ENCODE measurements around the gene IFIT1B. TPM values are rescaled to one million over a fixed set of nuclear protein-coding genes. Genes with fewer than 3 reads are reported as not detected.

The IFIT1B gene
- total and polyA plus RNA-seq, 2 of the 8 experiments (the other 6 are each of a cell fraction or from before 2014, with no cell fraction given), result not detected

DNA sequence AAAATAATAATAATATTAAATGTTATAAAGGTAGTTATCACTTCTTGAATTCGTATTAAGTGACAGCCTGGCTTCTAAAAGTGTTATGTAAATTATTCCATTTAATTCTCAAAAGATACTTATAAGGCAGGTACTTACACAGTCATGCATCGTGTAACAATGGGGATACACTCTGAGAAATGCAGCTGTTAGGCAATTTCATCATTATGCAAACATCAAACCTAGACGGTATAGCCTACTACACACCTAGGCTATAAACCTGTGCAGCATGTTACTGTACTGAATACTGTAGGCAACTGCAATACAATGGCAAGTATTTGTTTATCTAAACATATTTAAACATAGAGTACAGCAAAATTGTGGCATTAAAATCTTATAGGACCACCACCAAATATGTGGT lies 16.0 kb downstream of the IFIT1B start (continued):
- TF ChIP-seq, protein P1, sequence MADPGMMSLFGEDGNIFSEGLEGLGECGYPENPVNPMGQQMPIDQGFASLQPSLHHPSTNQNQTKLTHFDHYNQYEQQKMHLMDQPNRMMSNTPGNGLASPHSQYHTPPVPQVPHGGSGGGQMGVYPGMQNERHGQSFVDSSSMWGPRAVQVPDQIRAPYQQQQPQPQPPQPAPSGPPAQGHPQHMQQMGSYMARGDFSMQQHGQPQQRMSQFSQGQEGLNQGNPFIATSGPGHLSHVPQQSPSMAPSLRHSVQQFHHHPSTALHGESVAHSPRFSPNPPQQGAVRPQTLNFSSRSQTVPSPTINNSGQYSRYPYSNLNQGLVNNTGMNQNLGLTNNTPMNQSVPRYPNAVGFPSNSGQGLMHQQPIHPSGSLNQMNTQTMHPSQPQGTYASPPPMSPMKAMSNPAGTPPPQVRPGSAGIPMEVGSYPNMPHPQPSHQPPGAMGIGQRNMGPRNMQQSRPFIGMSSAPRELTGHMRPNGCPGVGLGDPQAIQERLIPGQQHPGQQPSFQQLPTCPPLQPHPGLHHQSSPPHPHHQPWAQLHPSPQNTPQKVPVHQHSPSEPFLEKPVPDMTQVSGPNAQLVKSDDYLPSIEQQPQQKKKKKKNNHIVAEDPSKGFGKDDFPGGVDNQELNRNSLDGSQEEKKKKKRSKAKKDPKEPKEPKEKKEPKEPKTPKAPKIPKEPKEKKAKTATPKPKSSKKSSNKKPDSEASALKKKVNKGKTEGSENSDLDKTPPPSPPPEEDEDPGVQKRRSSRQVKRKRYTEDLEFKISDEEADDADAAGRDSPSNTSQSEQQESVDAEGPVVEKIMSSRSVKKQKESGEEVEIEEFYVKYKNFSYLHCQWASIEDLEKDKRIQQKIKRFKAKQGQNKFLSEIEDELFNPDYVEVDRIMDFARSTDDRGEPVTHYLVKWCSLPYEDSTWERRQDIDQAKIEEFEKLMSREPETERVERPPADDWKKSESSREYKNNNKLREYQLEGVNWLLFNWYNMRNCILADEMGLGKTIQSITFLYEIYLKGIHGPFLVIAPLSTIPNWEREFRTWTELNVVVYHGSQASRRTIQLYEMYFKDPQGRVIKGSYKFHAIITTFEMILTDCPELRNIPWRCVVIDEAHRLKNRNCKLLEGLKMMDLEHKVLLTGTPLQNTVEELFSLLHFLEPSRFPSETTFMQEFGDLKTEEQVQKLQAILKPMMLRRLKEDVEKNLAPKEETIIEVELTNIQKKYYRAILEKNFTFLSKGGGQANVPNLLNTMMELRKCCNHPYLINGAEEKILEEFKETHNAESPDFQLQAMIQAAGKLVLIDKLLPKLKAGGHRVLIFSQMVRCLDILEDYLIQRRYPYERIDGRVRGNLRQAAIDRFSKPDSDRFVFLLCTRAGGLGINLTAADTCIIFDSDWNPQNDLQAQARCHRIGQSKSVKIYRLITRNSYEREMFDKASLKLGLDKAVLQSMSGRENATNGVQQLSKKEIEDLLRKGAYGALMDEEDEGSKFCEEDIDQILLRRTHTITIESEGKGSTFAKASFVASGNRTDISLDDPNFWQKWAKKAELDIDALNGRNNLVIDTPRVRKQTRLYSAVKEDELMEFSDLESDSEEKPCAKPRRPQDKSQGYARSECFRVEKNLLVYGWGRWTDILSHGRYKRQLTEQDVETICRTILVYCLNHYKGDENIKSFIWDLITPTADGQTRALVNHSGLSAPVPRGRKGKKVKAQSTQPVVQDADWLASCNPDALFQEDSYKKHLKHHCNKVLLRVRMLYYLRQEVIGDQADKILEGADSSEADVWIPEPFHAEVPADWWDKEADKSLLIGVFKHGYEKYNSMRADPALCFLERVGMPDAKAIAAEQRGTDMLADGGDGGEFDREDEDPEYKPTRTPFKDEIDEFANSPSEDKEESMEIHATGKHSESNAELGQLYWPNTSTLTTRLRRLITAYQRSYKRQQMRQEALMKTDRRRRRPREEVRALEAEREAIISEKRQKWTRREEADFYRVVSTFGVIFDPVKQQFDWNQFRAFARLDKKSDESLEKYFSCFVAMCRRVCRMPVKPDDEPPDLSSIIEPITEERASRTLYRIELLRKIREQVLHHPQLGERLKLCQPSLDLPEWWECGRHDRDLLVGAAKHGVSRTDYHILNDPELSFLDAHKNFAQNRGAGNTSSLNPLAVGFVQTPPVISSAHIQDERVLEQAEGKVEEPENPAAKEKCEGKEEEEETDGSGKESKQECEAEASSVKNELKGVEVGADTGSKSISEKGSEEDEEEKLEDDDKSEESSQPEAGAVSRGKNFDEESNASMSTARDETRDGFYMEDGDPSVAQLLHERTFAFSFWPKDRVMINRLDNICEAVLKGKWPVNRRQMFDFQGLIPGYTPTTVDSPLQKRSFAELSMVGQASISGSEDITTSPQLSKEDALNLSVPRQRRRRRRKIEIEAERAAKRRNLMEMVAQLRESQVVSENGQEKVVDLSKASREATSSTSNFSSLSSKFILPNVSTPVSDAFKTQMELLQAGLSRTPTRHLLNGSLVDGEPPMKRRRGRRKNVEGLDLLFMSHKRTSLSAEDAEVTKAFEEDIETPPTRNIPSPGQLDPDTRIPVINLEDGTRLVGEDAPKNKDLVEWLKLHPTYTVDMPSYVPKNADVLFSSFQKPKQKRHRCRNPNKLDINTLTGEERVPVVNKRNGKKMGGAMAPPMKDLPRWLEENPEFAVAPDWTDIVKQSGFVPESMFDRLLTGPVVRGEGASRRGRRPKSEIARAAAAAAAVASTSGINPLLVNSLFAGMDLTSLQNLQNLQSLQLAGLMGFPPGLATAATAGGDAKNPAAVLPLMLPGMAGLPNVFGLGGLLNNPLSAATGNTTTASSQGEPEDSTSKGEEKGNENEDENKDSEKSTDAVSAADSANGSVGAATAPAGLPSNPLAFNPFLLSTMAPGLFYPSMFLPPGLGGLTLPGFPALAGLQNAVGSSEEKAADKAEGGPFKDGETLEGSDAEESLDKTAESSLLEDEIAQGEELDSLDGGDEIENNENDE (IDR thresholded peaks at IDR 0.05; ENCODE audit: insufficient replicate concordance, low read length), result no peak
- TF ChIP-seq CHD1 (IDR thresholded peaks at IDR 0.05; ENCODE audit: low read depth, low read length) (no peak), YY1 (IDR thresholded peaks at IDR 0.05; ENCODE audit: low read depth, low read length) (no peak)

Measured in H1 (cell line).